Measurements from ENCODE around the gene DSG1. TPM values are rescaled to one million over a fixed set of nuclear protein-coding genes. Genes with fewer than 3 reads are reported as not detected.

DSG1 gene
- total and polyA plus RNA-seq, 2 of the 13 experiments (the other 11 are each of a cell fraction or from before 2014, with no cell fraction given): 0.04 TPM; not detected in 1

DNA sequence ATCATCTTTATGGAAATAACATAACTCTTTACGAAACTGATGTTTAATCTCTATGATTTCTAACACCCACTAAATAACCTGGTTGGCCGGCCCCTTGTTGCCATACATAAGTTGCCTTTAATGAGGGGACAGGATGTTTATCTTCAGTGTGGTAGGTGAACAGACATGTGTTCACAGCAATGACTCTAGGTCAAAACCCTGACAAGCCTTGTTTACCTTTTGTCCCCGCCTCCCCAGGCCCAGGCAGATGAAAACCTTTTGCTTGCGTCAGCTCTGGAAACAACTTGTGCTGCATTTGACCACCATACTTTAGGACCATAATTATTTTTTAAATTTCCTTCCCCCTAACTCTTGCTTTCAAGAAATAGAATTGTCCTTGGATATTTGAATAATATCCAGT lies 55.7 kb downstream of the DSG1 start (continued):
- TF ChIP-seq, protein P1, sequence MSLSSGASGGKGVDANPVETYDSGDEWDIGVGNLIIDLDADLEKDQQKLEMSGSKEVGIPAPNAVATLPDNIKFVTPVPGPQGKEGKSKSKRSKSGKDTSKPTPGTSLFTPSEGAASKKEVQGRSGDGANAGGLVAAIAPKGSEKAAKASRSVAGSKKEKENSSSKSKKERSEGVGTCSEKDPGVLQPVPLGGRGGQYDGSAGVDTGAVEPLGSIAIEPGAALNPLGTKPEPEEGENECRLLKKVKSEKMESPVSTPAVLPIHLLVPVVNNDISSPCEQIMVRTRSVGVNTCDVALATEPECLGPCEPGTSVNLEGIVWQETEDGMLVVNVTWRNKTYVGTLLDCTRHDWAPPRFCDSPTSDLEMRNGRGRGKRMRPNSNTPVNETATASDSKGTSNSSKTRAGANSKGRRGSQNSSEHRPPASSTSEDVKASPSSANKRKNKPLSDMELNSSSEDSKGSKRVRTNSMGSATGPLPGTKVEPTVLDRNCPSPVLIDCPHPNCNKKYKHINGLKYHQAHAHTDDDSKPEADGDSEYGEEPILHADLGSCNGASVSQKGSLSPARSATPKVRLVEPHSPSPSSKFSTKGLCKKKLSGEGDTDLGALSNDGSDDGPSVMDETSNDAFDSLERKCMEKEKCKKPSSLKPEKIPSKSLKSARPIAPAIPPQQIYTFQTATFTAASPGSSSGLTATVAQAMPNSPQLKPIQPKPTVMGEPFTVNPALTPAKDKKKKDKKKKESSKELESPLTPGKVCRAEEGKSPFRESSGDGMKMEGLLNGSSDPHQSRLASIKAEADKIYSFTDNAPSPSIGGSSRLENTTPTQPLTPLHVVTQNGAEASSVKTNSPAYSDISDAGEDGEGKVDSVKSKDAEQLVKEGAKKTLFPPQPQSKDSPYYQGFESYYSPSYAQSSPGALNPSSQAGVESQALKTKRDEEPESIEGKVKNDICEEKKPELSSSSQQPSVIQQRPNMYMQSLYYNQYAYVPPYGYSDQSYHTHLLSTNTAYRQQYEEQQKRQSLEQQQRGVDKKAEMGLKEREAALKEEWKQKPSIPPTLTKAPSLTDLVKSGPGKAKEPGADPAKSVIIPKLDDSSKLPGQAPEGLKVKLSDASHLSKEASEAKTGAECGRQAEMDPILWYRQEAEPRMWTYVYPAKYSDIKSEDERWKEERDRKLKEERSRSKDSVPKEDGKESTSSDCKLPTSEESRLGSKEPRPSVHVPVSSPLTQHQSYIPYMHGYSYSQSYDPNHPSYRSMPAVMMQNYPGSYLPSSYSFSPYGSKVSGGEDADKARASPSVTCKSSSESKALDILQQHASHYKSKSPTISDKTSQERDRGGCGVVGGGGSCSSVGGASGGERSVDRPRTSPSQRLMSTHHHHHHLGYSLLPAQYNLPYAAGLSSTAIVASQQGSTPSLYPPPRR (CRISPR knock-in tag; IDR thresholded peaks at IDR 0.05; ENCODE audit: borderline replicate concordance): peak; percentile 55; the same call in 1 of the 2 replicates
- TF ChIP-seq, protein P2, sequence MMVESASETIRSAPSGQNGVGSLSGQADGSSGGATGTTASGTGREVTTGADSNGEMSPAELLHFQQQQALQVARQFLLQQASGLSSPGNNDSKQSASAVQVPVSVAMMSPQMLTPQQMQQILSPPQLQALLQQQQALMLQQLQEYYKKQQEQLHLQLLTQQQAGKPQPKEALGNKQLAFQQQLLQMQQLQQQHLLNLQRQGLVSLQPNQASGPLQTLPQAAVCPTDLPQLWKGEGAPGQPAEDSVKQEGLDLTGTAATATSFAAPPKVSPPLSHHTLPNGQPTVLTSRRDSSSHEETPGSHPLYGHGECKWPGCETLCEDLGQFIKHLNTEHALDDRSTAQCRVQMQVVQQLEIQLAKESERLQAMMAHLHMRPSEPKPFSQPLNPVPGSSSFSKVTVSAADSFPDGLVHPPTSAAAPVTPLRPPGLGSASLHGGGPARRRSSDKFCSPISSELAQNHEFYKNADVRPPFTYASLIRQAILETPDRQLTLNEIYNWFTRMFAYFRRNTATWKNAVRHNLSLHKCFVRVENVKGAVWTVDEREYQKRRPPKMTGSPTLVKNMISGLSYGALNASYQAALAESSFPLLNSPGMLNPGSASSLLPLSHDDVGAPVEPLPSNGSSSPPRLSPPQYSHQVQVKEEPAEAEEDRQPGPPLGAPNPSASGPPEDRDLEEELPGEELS (CRISPR knock-in tag; IDR thresholded peaks at IDR 0.05): peak; percentile 82
- peak; percentile 61 for TF ChIP-seq MEF2D (CRISPR knock-in tag; IDR thresholded peaks at IDR 0.05)
- TF ChIP-seq ZFP36L2 (CRISPR knock-in tag; IDR thresholded peaks at IDR 0.05): no peak
- peak; percentile 75 for TF ChIP-seq FOXK2 (IDR thresholded peaks at IDR 0.05)
- TF ChIP-seq ZNF747 (CRISPR knock-in tag; IDR thresholded peaks at IDR 0.05; ENCODE audit: borderline replicate concordance): no peak
- TF ChIP-seq SP5 (CRISPR knock-in tag; IDR thresholded peaks at IDR 0.05; ENCODE audit: borderline replicate concordance, low read depth): peak; percentile 91
- TF ChIP-seq, protein P3, sequence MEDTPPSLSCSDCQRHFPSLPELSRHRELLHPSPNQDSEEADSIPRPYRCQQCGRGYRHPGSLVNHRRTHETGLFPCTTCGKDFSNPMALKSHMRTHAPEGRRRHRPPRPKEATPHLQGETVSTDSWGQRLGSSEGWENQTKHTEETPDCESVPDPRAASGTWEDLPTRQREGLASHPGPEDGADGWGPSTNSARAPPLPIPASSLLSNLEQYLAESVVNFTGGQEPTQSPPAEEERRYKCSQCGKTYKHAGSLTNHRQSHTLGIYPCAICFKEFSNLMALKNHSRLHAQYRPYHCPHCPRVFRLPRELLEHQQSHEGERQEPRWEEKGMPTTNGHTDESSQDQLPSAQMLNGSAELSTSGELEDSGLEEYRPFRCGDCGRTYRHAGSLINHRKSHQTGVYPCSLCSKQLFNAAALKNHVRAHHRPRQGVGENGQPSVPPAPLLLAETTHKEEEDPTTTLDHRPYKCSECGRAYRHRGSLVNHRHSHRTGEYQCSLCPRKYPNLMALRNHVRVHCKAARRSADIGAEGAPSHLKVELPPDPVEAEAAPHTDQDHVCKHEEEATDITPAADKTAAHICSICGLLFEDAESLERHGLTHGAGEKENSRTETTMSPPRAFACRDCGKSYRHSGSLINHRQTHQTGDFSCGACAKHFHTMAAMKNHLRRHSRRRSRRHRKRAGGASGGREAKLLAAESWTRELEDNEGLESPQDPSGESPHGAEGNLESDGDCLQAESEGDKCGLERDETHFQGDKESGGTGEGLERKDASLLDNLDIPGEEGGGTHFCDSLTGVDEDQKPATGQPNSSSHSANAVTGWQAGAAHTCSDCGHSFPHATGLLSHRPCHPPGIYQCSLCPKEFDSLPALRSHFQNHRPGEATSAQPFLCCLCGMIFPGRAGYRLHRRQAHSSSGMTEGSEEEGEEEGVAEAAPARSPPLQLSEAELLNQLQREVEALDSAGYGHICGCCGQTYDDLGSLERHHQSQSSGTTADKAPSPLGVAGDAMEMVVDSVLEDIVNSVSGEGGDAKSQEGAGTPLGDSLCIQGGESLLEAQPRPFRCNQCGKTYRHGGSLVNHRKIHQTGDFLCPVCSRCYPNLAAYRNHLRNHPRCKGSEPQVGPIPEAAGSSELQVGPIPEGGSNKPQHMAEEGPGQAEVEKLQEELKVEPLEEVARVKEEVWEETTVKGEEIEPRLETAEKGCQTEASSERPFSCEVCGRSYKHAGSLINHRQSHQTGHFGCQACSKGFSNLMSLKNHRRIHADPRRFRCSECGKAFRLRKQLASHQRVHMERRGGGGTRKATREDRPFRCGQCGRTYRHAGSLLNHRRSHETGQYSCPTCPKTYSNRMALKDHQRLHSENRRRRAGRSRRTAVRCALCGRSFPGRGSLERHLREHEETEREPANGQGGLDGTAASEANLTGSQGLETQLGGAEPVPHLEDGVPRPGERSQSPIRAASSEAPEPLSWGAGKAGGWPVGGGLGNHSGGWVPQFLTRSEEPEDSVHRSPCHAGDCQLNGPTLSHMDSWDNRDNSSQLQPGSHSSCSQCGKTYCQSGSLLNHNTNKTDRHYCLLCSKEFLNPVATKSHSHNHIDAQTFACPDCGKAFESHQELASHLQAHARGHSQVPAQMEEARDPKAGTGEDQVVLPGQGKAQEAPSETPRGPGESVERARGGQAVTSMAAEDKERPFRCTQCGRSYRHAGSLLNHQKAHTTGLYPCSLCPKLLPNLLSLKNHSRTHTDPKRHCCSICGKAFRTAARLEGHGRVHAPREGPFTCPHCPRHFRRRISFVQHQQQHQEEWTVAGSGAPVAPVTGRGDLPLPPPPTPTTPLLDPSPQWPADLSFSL (CRISPR knock-in tag; IDR thresholded peaks at IDR 0.05): no peak
- TF ChIP-seq, protein P4, sequence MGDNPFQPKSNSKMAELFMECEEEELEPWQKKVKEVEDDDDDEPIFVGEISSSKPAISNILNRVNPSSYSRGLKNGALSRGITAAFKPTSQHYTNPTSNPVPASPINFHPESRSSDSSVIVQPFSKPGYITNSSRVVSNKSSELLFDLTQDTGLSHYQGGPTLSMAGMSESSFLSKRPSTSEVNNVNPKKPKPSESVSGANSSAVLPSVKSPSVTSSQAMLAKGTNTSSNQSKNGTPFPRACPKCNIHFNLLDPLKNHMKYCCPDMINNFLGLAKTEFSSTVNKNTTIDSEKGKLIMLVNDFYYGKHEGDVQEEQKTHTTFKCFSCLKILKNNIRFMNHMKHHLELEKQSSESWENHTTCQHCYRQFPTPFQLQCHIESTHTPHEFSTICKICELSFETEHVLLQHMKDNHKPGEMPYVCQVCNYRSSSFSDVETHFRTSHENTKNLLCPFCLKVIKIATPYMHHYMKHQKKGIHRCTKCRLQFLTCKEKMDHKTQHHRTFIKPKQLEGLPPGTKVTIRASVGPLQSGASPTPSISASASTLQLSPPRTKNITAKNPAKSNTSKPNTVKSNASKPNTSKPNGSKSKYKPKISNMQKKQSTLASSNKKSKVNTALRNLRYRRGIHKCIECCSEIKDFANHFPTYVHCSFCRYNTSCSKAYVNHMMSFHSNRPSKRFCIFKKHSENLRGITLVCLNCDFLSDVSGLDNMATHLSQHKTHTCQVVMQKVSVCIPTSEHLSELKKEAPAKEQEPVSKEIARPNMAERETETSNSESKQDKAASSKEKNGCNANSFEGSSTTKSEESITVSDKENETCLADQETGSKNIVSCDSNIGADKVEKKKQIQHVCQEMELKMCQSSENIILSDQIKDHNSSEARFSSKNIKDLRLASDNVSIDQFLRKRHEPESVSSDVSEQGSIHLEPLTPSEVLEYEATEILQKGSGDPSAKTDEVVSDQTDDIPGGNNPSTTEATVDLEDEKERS (CRISPR knock-in tag; IDR thresholded peaks at IDR 0.05): 0 out of 2 replicates have a peak, but pooled peaks have one; percentile 44
- TF ChIP-seq, protein P5, sequence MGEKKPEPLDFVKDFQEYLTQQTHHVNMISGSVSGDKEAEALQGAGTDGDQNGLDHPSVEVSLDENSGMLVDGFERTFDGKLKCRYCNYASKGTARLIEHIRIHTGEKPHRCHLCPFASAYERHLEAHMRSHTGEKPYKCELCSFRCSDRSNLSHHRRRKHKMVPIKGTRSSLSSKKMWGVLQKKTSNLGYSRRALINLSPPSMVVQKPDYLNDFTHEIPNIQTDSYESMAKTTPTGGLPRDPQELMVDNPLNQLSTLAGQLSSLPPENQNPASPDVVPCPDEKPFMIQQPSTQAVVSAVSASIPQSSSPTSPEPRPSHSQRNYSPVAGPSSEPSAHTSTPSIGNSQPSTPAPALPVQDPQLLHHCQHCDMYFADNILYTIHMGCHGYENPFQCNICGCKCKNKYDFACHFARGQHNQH (CRISPR knock-in tag; IDR thresholded peaks at IDR 0.05): peak; percentile 43; the same call in 1 of the 2 replicates
- peak; percentile 29; the same call in 1 of the 2 replicates for TF ChIP-seq NFIC (IDR thresholded peaks at IDR 0.05; ENCODE audit: low read length)
- peak; percentile 71 for TF ChIP-seq SOX5 (CRISPR knock-in tag; IDR thresholded peaks at IDR 0.05; ENCODE audit: borderline replicate concordance)
